Stimulated activated CD4-positive, alpha-beta T cell treated with anti-CD3 and anti-CD28 coated beads, Interleukin-2, amount 100 ng/mL, for 4 hours (primary cell): ENCODE data around the gene PAPPA.

Source experiments
- DNase-seq: peaks from one replicate; pipeline ENCODE4 v3.0.0-alpha.2; 2020; ENCODE audit warnings: low read depth

The PAPPA gene

DNA sequence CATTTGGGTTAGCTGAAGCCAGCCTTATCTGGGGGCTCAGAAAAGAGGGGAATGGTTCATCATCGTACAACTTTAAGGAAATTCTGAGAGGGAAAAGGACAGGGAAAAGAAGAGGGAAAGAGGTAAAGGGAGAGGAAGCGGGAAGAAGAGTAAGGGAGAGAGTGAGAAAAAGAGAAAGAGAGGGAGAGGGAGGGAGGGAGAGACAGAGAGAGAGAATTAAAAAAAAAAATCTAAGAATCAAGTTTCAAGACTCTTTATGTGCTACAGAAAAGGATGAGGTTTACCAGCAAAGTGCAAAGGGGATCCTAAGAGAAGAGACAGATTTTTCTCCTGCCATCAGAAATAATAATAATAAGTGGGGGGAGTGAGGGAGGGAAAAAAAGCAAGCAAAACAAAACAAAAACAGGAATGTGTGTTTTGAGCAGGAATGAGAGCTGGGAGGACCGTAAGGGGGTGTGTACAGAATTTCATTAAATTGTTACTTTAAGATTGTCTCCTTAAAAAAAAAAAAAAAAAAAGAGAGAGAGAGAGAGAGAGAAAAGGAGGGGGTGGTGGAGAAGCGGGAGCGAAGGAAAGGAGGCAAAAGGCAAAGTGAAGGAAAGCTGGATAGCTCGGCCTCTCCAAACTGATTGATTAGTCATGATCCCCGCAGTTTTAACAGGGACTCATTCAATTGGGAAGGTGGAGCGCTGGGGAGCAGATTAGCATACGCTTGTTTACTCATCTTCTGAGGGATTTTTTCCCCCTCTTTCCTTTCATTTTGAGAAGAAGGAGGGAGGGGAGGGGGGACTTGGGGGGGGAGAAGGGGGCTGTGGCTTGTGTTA, 438 bp upstream of the PAPPA start:
- DNase-seq = no peak

DNA sequence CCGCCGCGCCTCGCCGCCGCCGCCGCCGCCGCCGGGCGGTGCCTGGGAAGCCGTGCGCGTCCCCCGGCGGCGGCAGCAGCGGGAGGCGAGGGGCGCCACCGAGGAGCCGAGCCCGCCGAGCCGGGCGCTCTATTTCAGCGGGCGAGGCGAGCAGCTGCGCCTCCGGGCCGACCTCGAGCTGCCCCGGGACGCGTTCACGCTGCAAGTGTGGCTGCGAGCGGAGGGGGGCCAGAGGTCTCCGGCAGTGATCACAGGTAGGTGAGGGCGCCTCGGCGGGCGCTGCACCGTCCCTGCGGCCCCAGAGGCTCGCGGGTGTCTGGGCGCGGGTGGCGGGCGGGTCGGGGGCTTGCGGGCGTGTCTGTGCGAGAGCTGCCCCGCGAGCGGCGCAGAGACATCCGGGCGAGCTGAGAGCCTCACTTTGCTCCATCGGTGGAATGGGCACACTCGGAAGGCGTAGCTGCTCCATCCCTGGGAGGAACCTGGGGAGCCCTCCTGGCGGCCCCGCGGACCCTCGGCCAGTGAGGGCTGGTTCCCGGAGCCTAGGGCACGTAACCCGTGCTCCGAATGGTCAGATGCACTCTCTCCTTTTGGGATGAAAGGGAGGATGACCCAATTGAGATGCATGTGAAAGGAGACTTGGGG, 864 bp downstream of the PAPPA start:
- no peak for DNase-seq

DNA sequence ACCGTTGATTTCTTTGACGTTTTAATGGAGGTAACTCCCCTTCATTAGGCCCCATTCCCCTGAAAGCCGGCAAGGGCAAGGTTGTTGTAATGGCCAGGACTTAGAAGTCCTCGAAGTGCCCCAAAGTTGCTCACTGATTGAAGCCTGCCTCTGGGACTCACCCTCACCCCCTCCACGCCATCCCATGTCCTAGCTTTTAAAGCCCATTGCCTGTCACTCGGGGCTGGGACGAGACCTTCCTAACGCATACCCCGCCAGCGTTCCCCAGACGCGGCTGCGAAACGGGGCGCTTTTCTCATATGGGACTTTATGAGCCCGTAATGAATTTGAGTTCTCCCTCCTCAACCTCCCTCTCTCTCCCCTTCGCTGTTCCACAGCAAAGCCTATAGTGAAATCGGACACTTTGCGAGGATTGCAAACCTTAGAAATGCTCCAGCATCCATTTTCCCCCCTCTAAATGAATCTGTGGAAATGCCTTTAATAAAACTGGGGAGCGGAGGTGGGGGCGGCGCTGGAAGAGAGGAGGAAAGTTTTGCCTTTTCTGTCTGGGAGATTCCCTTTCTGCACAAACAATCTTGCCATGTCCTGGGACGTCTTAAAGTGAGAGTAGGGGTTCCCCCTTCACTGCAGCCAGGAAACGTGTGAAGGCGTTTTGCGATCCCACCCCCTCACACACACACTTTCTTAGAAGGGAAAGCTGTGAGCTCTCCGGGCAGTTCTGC, 1.5 kb downstream of the PAPPA start:
- DNase-seq = no peak

DNA sequence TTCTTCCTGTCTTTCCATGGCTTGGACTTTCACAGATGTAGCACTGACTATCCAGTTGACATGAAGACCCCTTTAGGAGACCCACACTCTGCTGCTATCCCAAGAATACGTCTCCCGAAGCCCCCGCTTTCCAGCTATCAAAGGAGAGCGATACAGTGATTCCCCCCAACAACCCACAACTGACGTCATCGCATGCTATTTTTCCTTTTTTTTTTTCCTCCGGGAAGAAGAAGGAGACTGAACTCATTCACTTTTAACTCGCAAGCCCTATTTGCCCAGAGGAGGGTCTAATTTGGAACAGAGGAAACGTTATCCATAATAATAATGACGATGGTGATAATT, 2.1 kb downstream of the PAPPA start:
- no peak for DNase-seq

DNA sequence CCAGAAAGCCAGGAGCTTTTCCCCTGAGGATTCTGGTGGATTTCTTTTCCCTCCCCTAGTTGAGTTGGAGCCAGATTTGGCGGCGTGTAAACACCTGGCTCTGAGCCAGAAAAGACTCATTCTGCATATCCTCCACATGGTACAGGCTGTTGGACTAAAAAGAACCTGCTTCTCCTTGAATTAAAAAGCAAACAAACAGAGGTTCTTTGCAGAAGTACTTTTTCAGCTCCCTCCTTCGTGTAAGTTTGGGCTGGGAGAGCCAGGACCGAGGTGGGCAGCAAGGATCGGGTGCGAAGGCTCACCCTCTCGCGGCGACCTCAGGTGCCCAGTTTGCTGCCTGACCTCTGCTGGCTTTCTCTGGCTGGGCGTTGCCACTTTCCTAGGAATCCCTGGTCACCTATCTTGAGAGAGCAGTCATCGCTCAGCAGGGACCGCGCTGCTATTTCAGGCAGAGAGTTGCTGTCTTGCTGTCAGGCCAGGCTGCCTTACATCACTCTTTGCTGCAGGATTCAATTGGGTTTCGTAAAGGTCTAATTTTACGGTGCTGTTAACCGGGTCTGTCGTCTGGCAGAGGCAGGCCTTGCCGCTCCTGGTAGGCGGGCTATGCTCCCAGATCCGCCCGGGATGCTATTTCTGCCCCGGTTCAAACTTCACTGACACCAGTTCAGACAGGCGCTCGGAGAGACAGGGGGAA, 3.2 kb downstream of the PAPPA start:
- no peak for DNase-seq

DNA sequence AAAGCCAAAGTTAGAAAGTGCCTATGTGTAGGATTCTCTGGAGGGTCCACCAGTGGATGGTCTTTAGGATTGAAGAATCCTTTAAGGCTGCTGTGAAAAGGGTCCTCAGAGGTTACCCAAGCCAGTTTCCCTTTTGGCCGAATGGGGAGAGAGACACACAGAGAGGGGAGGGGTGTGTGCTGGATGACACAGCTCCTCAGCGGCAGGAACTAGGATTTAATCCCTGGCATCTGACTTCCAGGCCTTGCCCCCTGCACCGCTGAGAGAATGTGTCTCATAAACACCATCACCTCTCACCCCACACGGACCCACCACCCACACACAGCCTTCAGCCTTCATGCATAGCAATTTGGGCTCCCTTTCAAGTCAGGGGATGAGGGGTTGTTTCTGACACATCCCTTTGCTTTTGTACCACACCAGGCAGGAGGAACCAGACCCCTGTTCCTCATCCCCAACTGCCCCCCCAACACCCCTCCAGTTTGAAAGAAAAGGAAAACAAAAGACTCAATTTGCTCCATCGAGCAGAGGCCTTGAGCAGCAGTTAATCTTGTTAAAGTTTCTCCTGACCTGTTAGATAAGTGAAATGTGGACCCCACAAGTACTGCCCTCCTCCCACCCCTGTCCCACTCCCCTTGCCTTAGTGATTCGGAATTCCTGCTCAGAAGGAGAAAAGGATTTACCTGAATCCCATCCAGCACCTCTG, 4.0 kb downstream of the PAPPA start:
- DNase-seq = no peak

DNA sequence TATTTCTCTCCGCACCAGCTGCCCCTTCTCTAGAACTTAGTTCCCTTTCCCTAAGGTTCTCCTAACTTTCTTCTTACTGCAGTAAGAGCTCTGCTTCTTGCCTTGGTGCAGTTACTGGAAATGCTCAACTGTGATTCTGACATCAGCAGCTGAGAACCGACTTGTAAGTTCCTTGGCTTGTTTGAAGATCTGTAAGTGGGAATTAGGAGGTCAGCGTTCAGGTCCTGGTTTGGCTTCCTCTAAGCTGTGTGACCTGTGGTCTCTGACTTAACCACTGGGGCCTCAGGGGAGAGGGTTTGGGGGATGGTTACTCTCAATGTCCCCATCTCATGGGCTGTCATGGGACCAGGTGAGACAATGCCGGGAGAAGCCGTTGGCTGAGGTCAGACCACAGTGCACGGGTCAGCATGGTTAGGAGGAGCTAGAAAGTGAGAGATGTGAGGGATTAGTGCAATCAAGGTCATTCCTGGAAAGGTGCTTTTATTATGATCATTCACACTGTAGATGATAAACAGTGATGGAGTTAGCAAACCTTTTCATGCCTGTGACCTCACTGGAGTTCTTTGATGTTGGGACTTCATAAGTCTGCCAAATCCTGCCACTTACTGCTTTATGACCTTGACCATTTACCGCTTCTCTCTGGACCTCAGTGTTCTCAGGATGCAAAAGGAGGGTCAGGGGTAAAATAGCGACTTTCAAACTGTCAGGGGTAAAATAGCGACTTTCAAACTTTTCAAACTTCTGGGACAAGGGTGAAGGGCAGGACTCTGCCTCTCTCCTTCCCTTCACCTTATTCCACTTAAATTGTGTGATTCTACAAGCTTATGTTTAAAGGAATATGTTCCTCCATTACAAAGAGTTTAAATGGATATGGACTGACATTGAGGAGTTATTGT, 7.3 kb downstream of the PAPPA start:
- DNase-seq = no peak

DNA sequence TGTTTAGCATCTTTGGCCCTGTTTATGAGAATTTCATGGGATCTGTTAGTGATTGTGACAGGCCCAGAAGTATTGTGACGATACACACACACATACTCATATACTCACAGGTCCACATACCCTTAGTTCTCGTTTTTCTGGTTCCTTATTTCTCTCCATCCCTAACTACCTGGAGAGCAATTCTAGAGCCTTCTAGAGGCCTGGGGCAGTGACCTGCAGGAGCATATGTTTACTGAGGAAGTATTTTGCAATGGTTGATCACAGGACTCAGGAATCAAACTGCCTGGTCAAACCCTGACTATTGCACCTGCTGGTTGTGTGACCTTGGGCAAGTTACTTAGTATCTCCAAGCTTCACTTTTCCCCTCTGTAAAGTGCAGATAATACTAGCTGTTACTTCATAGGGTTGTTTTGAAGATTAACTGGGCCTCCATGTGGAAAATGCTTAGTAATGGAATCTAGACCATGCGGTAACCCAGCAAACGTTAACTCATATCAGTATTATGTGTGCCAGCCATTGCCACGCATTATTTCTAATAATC, 8.7 kb downstream of the PAPPA start:
- no peak for DNase-seq

DNA sequence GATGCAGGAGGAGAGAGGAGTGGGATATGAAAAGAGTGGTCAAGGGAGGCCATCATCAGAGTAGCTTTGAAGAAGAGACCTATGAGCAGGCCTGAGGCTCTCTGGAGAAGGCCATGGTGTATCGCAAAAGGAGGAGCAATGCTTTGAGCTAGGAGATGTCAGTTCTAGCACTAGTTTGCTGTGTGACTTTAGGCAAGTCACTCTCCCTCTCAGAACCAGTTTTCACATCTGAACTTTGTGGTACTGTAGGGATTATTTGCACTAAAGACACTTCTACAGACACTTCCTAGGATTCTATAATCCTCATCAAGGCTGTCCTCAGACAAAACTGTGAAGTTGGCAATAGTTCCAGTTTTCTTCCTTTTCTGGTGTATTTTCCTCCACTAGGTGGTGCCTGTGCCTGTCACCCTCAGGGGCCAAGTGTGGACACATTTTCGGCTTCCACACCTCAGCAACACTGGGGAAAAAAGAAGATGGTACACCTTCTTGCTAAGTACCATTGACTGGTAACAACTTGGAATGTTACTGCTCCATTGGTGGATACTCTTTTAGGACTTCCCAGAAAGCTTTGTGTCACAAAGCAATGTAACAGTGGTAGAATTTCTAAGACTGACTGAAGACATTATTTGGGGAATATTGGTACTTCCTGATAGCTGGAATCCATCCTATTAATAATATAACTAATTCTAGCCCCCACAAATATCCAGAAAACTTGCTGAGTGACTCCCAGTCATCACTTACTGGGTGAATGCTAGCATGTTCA, 9.9 kb downstream of the PAPPA start:
- DNase-seq = no peak

DNA sequence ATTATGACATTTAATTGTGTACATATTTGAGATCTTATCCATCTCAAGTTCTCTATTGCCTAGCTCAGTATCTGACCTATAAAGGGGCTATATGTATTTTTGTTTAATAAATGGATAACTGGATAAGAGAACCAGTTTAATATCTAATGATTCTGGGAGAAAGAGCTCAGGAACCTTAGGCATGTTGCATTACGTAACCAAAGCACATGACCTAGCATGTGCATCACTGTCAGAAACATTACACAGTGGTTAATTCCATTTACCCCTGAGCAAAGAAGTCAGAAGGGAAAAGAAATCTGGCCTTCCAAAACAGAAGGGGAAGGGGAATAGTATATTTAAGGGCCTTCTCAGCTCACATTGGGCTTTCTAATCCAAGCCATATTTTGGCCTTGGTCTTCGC, 12.3 kb downstream of the PAPPA start:
- no peak for DNase-seq

DNA sequence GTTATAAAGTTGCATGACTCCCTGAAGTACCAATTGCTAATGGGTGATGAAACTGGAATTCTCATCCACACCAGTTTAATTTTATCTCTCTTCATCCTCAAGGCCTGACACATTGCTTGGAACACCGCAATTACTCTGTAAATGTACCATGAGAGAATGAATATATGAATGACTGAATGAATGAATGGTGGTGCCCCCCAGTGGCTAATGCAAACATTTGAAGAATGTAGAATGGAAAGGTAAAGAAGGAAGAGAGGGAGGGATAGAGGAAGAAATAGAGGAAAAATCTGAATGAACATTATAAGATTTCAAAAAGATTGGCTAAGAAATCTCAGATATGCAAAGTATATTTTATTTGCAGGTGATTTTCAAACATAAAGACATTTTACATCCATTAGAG, 13.1 kb downstream of the PAPPA start:
- DNase-seq = no peak

DNA sequence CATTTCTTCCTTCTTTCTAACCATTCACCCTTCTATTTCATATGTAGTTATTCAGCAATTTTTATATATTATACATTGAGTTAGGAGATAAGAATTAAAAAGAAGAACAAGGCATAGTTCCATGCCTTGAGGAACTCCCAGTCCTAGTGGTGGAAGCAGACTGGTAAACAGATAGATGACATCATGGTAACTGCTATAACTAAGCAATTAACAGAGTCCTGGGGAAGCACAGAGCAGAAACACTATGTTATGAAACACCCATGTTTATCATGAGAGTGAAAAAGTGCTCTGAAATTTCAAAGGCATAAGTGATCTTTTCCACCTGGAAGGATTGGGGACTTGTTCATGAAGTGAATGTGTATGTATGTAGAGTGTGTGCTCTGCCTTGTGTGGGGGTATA, 14.6 kb downstream of the PAPPA start:
- no peak for DNase-seq

DNA sequence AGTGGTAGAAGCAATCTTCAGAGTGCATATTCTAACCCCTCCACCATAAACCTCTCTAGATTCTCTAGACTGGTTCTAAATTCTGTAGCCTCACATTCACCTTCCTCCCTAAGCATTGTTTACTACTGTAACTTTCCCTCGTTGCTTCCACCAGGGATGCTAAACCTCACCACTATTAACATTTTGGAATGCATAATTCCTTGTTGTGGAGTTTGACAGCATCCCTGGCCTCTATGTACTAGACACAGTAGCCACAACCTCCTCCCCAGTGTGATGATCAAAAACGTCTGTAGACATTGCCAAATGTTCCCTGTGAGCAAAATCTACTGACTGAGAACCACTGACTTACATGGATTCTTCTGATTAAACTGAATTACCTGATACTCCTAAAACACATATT, 18.6 kb downstream of the PAPPA start:
- DNase-seq = no peak

DNA sequence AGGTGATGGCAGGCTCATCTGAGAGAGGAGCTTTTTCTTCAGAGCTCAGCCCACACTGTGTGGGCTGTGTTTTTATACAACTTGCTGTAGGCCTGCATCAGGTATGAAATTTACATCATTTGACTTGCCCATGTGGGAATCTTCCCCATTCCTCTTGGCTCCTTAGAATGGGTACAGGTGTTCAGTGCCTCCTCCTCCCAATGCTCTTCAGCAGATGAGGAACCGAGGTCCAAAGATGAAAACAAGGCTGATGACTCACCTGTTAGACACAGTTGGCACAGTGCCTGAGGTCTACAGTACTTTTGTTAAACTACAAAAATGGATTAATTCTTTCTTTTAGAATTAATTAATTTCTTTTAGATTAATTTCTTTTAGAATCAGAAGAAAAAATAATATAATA, 20.8 kb downstream of the PAPPA start:
- no peak for DNase-seq

DNA sequence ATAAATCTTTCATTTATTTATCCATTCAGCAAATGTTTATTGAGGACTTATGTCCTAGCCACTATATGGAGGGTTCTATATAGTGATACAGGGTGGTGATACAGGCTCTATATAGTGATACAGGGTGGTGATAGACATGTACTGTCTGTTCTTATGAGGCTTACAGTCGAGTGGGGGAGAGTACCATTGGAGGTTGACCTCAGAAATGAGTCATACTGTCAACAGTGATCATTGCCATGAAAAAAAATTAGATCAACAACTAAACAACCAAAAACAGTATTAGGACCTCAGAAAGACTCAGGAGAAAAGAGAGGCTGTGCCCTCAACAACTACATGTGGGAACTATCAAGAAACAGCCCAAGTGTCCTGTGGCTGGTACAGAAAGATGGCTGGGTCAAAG, 22.0 kb downstream of the PAPPA start:
- DNase-seq = no peak

DNA sequence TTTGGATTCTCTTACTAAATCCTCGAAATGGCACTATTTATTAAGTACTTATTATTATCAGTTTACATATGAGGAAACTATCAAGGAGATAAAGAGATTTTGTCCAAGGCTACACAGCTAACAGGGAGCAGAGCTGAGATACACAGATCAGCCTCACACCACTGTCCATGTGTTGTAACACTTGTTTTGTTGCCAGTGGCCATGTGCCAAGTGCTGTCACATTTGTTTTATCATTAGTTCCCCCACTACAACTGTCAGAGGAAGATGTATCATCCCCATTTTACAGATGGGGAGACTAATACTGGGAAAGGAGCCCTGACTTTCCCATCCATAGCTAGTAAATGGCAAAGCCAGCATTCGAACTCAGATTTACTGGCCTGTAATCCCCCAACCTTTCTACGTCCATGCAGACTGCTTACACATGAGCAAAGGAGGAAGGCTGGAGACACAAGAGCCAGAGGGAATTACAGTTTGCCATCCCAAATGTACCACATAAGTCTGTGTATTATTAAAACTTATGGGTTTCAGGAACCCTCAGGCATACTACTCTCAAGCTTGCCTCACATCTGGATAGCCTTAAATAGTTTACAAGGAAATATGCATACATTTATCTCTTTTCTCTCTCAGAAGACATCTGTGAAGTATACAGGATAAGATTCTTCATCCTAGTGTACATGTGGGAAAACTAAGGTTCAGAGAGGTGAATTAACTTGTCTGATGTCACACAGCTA, 25.1 kb downstream of the PAPPA start:
- DNase-seq = no peak

DNA sequence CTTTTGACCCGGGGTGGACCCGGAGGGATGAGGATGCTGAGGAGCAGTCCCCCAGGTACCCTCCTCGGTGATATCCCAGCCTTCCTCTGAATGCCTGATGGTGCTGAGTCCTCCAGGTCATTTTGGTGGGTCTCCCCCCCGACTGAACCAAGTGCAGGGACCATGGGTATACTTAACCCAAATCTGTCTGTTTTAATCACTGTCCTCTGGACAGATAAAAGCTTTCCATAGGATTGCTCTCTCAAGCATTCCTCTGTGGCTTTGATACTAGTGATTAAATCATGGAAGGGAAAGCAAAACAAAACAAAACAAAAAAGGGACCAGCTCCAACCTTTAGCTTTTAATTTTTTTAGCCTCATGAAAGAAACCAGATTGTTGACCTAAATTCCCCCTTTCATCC, 26.0 kb downstream of the PAPPA start:
- DNase-seq = no peak

DNA sequence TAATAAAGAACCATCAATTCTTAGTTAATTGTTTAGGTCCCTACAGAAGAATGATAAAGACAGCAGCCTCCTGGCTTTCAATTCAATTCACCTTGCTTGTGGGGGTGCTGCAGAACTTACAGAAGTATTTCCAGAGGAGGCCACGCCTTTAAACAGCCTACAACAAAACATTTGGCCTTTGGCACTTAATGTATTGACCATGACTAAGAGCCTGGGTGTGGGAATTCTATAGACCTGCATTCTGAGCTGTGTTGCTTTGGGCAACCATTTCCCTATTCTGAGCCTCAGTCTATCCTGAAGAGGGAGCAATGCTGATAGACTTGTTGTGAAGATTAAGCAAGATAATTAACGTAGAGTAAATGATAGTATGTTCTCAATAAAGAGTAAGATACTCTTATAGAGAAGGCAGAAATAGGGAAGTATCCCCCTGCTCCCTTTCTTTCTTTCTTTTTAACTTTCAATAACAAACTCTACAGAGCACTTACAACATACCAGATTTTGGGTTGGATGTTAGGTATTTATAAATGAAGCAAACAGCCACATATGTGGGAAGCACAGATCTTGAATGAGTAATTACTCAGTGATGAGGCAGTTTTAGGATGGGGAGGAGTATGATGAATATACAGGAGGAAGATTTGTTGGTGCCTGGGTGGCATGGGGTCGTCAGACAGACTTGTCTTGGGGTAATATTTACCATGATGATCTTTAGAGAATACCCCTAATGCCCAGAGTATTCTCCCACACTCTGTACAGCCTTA, 28.4 kb downstream of the PAPPA start:
- DNase-seq = no peak

DNA sequence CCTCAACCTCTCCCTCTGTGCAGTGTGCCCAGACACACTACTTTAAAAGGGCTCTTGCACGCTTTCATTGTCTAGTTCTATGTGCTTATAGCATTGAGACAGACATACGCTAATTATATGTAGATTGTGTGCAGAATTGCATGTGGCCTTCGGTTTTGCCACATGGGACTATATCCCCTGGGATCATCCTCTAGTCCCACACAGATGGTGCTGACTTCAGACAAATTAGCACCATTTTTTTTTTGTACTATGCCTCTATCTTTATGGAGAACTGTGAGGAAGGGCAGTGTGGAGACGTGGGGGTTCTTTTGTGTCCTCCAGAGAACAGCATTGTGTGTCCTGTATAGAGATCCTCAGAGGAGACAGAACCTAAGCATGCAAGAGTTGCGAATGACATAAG, 29.3 kb downstream of the PAPPA start:
- DNase-seq = no peak
